SK-N-SH (cell line): ENCODE measurements around the gene AGBL4.

Source experiments
- CTCF ChIP-seq: fragments of 200-600 bp; sonication (generic); IDR thresholded peaks from 2 replicates; pipeline ENCODE4 v1.6.1; 2017; ENCODE audit warnings: antibody characterized with exemption, mild to moderate bottlenecking, moderate library complexity
- GATA2 ChIP-seq: sonication (generic); formaldehyde crosslinking; IDR thresholded peaks from 2 replicates; pipeline ENCODE4 v1.5.0; 2020; ENCODE audit warnings: mild to moderate bottlenecking, missing genetic modification reagents
- JUND ChIP-seq: IDR thresholded peaks from 2 replicates; pipeline ENCODE4 v1.4.0; 2012
- POLR2AphosphoS5 ChIP-seq: IDR thresholded peaks from 2 replicates; pipeline ENCODE4 v1.6.1; 2012; ENCODE audit warnings: low read depth, low read length
- SMC3 ChIP-seq: IDR thresholded peaks from 2 replicates; pipeline ENCODE4 v1.6.1; 2012; ENCODE audit warnings: low read depth, low read length, improper control_type of control experiment
- USF2 ChIP-seq: fragments of 150-350 bp; IDR thresholded peaks from 2 replicates; pipeline ENCODE4 v1.6.1; 2017; ENCODE audit warnings: antibody characterized with exemption, low read length, low read depth, borderline replicate concordance

- TF ChIP-seq SMC3: no peak
- TF ChIP-seq POLR2AphosphoS5: no peak
- no peak for TF ChIP-seq CTCF
- no peak for TF ChIP-seq JUND
- no peak for TF ChIP-seq GATA2 (CRISPR knock-in tag)
- no peak for TF ChIP-seq USF2
These were observed 1496.7 kb downstream of the AGBL4 start for GRCh38 chr1:48527051-48527450.
